HG02623 (cell line): ENCODE data around the gene CNOT2.

Source experiments
- ATAC-seq: cut with Tn5 transposase; IDR thresholded peaks from one replicate; pipeline ENCODE4 v1.9.1; 2021; ENCODE audit warnings: moderate library complexity; ENCODE audit not compliant: unreplicated experiment

The CNOT2 gene

DNA sequence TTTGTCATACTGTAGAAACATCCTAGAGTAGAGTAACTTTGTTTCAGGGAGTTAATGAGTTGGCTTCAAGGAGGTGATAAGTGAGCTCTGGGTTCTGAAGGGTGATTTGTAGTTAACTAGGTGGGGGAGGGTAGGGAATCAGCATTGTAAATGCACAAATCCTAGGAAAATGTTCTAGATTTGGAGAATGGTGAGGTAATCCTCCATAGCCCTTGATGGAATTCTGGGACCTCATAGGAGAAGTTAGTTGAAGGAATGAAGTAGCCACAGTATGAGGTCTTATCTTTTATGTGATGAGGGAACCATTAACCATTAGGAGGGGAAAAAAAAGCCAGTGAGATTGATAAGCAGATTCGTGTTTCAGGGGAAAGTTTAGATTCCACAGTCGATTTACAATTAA is 8.0 kb downstream of the CNOT2 start:
- no peak for ATAC-seq

DNA sequence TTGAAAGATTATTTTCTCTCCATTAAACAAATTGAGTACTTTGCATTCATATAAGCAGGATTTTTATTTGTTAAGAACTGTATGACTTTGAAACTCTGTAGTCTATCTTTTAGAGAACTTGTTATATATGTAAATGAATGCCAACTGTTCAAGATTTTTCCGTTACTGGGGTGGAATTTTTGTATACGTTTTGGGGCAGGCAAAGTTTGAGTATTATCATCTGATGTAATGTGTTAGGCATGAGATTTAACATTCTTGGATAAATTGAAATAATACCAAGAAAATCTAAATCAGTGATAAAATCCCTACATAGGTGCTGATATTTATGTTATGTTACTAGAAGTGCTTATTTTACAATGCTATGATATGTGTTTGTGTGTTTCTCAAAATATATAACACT is 8.4 kb downstream of the CNOT2 start:
- no peak for ATAC-seq

DNA sequence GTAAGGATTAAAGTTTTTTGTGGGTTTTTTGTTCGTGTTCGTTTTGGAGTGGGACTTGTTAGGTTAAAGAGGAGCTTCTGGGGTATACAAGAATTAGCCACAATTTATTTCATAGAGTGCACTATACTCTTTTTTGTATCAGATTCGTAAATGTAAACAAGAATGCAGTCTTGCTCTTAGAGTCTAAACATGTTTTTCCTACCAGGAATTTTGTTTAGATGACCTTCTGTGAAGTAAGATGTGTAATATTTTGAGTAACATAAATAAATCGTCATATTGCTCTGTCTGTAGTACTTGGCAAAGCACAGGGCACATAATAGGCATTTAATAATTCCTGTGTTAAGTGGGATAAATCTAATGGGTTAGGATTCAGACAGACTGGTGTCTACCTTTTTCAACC is 9.6 kb downstream of the CNOT2 start:
- ATAC-seq: no peak

DNA sequence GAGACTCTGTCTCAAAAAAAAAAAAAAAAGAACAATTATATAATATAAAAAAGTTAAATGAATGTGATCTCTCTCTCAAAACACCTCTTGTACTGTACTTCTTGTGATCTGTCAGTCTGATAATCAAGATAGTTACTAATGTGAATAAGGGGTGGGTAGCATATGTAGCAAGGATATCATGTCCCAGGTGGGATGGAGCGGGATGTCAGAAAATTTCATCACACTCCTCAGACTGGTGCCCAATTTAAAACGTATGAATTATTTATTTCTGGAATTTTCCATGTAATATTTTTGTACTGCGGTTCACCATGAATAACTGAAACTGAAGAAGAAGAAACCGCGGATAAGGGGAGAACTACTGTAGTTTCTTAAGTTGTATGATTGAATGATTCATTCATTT is 11.0 kb downstream of the CNOT2 start:
- ATAC-seq: no peak

DNA sequence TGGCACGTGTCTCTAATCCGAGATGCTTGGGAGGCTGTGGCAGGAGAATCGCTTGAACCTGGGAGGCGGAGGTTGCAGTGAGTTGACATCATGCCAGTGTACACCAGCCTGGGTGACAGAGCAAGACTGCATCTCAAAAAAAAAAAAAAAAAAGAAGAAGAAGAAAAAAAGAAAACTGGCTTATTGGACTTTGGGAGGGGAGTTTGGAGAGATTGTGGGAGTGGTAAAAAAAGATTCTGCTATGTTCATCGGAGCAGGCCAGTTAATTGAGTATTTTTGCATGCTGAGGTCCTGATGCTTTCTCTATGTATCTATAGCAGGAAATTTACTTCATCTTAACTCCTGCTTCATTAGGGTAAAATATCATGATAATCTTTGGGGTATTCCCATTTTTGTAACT is 11.6 kb downstream of the CNOT2 start:
- no peak for ATAC-seq

DNA sequence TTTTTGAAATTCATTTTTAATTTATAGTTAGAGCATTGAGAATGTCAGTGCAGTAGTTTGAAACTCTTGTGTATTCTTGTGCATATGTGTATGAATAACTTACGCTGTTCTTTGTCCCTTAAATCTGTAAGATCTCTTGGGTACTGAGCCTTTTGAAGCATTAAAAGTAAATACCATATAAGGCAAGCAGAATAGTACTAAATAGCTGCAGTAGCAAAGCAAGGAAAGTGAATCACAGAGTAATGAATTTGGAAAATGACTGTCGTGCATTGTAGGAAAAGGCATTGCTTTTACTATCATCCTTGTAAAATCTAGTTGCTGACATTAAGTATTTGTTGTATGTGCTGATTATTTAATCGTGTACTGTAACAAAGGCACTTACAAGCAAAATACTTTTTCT is 12.1 kb downstream of the CNOT2 start:
- no peak for ATAC-seq

DNA sequence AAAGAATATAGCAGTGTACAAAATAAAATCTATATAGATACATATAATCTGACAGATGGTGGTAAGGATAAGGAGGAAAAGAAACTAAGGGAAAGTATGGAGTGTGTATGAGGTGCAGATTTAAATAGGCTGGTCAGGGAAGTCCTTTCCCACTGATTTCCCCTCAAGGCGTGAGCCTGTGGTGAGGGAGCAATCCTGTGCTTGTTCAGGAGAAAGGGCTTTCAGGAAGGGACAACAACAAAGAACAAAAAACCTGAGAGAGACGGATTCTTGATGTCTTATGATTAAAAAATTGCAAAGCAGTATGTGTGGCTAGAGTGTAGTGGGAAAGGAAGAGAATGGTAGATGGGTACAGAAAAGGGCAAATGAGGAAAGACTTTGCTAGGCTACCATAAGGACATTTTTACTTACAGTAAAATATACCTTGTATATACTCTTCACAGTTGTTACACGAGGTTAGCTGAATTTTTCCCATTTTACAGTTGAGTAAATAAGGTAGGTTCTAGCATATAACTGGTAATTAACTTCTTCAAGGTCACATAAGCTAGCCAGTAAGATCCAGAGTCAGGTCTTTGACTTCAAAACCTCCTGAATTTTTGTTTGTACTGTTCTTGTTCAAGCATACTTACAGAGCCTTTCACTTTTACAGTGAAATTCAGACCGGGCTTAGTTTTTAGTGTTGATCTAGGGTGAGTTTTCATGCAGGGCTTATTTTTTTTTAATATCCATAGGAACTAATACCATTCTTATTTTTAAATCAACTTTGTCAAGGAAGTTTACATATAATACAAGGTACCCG is 15.6 kb downstream of the CNOT2 start:
- ATAC-seq: no peak

DNA sequence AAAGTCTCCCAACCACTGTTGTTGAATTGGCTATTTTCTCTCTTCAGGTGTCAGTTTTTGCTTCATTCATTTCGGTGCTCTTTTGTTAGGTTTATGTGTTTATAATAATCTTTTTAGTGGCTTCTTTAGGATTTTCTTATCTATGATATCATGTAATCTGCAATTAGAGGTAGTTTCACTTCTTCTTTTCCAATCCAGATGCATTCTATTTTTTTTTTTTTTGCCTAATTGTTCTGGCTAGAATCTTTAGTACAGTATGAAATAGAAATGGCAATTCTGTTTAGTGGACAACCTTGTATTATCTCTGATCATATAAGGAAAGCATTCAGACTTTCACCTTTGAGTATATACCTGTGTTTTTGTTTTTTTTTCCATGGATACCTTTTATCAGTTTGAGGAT is 17.4 kb downstream of the CNOT2 start:
- no peak for ATAC-seq

DNA sequence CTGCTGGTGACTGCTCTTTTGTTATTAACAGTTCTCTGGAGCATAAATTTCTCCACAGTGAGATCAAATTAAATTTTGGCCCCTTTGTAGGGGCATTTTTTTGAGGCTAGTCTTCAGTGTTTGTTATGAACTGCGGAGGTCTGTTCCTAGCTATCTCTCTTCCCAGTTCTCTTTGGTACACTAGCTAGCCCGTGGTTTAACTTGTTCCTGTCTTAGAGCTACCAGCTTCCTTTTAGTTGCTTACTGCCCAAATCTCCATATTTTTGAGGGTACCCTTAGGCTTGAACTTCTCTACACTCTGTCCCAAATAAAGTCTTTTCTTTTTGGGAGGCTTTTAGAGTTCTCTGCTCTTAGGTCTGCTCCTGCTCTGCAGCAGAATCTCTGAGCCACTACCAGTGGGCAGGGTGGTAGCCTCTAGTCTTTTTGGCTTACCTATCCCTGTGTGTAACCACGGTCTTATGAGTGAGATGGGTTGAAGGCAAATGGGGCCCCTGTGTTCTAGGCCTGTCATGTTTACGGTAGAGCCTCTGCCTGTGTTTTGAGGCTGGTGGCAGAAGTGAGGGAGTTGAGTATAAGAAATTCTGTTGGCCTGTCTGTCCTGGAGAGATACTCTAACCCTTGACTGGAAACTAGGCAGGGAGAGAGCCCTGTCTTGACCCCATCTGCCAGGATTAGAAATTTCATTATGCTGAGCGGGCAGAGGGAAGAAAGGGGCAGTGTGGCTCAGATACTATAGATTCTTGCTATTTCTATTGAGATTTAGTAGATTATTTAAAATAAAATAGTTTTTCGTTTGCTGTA is 21.0 kb downstream of the CNOT2 start:
- ATAC-seq: no peak

DNA sequence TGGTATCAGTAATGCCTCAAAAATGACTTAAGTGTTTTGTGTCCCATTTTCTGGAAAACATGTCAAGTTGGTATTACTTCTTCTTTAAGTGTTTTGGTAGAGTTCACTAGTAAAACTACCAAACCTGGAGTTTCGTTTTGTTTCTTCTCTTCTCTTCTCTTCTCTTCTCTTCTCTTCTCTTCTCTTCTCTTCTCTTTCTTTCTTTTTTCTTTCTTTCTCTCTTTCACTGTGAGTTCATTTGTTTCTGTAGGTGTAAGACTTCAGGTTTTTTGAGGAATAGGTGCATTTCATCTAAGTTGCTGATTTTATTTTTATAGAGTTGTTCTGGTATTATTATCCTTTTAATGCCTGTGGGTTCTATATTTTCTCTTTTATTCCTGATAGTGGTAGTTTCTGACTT is 21.9 kb downstream of the CNOT2 start:
- ATAC-seq: no peak

DNA sequence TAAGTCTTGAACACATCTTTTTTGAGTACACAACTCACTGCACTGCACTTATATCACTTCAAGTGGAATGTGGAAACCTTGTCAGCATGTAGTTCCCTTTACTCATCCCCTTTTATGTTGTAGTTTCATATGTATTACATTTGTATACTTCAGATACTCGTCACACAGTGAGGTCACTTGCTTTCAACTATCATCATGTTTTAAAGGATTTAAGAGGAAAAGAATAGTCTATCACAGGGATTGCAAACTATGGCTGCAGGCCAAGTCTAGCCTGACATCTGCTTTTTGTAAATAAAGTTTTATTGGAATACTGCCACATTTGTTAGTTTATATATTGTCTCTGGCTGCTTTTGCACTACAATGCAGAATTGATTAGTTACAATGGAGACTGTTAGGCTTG is 24.3 kb downstream of the CNOT2 start:
- ATAC-seq: no peak

DNA sequence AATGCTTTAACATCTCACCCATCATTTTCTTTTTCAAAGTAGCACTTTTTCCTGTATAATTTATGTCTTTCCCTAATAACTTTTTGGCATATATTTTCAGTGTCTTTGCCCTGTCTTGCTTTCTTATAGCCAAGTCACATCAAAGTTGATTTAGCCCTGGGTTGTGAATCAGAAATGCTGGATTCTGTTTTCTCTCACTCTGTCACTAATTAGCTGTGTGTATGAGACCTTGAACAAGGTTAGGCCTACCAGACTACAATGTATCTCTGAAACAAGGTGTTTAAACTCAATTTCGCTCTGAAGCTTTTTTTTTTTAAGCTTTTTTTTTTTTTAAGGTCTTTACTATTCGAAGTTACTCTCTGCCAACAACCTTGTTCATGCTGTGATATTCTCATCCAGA is 25.7 kb downstream of the CNOT2 start:
- ATAC-seq: no peak

DNA sequence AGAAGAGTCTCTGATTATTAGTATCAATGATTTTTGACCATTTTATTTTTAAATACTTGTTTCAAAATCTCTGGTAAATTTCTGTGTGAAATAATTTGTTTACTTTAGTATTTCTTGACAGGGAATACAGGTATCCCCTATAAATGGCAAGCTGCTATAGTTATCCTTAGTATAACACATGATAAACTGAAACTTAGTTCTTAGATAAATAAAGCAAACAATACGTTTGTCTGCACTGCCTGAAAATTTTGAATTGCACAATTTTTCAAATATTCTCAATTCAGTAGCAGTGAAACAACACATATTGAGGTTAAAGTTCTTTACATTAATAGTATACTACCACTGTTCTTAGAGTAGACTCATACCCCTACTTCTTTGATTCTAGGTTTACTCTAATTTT is 26.9 kb downstream of the CNOT2 start:
- ATAC-seq: no peak

DNA sequence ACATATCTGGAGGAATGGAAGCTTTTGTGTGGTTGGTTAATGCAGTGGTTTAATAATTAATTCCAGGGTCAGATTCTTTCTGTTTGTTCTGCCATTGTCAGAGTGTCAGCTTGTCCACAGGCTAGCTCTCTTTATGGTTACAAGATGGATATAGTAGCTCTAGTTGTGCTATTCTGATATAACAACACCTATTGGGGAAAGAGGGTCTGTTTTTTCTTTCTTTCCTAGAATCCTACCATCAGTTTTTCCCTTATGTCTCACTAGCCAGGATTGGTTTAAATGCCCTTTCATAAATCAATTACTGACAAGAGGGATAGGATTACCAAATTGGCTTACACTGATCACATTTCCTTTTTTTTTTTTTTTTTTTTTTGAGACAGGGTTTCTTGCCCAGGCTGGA is 27.8 kb downstream of the CNOT2 start:
- ATAC-seq: no peak

DNA sequence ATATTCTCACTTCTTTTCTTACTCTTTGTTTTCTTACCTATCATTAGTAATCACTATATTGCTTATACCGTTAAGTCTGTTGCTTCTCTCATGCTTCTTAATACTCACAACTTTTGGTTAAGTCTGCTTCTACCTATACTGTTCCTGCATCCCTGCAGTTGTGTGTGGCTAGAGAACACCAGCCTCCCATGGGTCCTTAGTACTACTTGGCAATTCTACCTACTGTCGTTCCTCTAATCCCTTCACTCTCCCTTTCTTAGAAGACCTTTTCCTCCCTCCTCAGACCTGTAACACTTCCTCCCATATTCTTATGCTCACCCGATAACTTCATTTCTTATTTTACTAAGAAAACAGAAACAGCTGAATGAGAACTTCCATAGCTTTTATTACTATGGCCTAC is 29.3 kb downstream of the CNOT2 start:
- no peak for ATAC-seq

DNA sequence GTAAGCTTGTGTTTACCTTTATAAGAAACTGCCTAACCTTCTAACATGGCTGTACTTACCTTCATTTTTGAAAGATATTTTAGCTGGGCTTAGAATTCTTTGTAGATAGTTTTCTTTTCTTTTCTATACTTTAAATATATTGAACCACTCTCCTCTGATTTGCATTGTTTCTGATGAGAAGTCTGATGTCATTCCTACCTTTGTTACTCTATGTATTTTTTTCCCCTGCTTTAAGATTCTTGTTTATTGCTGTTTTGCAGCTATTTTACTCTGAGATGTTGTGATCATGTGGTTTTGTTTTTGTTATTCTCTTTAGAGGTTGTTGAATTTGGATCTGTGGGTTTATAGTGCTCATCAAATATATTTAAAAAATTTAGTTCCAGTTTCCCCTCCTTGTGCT is 31.8 kb downstream of the CNOT2 start:
- no peak for ATAC-seq

DNA sequence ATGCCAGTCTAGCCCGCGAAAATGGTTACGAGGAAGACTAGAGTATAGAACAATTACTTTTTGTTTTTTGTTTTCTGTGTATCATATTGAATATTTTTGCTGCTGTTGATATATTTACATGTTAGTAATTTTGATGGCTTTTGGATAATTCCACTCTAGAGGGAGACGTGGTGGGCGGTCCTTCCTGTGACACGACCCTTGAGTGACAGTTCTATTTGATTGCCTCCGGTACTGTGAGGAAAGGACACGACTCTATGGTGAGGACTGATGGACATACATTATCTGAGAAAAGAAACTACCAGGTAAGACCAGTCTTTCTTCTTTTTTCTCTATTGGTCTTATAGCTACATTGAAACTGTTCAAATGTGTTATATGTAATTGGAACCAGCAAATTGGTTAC is 34.7 kb downstream of the CNOT2 start:
- no peak for ATAC-seq

DNA sequence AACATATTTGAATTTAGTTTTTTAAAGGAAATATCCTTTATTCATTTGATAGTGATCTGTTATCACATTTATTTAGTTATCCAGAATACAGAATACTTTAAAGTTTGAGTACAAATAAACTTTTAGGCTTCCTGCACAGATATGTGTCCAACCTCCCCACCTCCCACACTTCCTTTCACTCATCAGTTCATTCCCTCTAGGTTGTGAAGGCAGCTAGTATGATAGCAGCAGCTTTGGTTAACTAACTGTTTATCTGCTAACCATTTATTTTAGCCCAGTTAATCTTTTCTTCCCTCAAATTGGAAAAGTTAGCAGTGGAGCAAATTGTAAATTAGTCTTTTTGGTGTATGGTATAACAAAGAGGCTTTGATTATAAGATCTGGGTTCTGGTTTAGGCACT is 35.7 kb downstream of the CNOT2 start:
- ATAC-seq: no peak

DNA sequence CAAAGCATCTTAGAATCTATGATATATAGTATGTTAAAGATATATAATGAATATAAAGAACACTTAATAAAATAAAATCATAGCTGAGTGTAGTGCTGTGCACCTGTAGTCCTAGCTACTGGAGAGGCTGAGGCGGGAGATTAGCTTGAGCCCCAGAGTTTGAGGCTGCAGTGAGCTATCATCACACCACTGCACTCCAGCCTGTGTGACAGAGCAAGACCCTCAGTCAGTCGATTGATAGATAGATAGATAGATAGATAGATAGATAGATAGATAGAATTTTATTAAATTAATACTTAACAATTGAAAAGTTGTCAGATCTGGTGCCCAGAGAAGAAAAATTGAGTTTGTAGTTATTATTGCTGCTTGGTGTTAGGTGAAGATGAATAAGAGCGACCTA is 40.0 kb downstream of the CNOT2 start:
- ATAC-seq: no peak

DNA sequence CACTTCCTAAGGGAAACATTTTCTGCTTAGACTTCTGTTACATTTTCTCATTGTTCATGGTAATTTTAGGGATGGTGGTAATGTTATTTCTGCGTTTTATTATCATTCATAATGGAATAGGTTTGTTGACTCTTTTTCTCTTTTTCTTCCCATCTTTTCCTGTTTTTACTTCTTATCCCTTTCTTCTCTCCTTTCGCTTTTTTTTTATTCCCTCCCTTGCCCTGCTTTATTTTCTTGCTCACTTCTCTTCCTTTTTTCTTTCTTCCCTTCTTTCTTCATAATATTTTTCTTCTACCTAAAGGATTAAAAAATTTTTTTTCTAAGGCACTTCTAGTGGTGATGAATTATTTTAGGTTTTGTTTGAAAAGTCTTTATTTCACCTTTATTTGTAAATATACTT is 45.6 kb downstream of the CNOT2 start:
- no peak for ATAC-seq

DNA sequence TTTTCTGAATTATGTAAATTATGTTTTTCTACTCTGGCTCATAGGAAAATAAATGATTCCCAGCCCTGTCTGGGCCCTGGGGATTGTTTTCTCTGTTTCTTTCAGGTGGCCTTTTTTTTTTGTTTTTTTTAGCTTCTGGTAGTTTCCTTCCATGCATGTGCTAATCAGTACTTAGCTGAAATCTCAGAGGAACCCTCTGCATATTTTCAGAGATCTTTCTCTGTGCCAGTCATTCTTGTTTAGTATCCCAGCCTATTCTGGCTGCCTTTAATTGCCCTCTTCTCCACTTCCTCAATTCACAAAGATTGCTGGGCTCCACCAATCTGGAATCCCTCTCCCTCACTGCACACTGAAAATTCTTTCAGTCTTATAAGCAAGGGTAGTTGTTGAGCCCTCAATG is 46.9 kb downstream of the CNOT2 start:
- no peak for ATAC-seq

DNA sequence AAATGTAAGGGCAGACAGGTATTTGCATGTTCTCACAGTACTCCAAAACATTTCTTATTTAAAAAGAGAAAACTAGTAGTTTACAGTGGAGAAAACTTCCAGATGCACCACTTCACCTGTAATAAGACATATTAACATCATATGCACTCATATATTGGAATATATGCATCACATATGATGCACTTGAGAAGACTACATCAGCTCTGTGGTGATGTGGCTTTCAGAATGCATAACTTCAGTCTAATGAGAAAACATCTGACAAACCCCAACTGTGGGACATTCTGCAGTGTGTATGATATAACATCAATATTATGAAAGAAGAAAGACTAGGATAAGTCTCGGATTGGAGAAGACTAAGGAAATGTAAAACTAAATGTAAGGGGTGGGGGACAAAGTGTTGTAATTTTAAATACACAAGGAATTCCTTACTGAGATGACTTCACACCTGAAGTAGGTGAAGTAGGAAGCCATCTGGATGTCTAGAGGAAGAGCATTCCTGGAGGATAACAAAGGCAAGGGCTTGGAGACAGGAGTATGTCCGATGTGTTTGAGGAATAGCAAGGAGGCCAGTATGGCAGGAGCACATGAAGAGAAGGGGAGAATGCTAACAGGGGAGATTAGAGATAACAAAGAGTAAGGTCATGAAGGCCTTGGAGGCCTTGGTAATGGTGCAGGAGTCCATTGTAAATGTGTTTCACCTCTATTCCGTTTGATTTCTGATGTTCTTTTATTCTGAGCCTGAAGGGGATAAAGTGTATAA is 49.0 kb downstream of the CNOT2 start:
- ATAC-seq: no peak
